H1 (cell line): ENCODE measurements around the gene CEP250. TPM values are rescaled to one million over a fixed set of nuclear protein-coding genes. Genes with fewer than 3 reads are reported as not detected.

Experiments used
- microRNA counts: library from miRNA; unstranded; fragments of <30 nt; microRNA quantifications from one replicate; lab custom pipeline; 2015
- microRNA-seq, 2 experiments: library from miRNA; unstranded; fragments of <30 nt; microRNA quantifications; one replicate each; pipeline versions ENCODE4 to v1.2.0, GENCODE V29; 2016 to 2020; ENCODE audit warnings: borderline microRNAs expressed in 2 of 2, borderline number of aligned reads in 2 of 2, borderline replicate concordance in 1 of 2
- polyA plus RNA-seq, 7 experiments: library from polyadenylated mRNA; depleted of rRNA in 3 of 7; stranded (reverse) in 5 of 7; unstranded in 2 of 7; fragments of >200 nt in 5 of 7; fragments of 200-250 nt in 2 of 7; gene quantifications; 1 replicate in 5 of 7; 2 replicates in 1 of 7; 4 replicates in 1 of 7; pipeline versions ENCODE4 v1.2.1 to v1.2.3, GENCODE V29; 2011 to 2013; ENCODE audit warnings: missing spikeins in 2 of 7, mixed read lengths in 2 of 7
- small RNA-seq: library from polyadenylated mRNA; stranded (forward); fragments of <200 nt; extraction: miRNeasy Mini kit (QIAGEN cat#:217004); gene quantifications from one replicate; pipeline ENCODE3, GENCODE V24; 2013; ENCODE audit not compliant: insufficient read depth
- total RNA-seq: library from RNA; stranded (reverse); fragmentation: NEBNext Ultra II Directional; extraction: Animal tissue kit (Norgen Biotek cat#: 25700); gene quantifications from 2 replicates; pipeline ENCODE4 v1.2.1, GENCODE V29; 2021

CEP250 gene
- total and polyA plus RNA-seq, 2 of the 8 experiments (the other 6 are each of a cell fraction or from before 2014, with no cell fraction given) = 2.6 to 33.7 TPM

MicroRNAs encoded within 50 kb of the gene (microRNA counts, 767-probe panel; counts per million panel counts)
- 879 counts per million, percentile 95 among the panel's probes with 10 or more counts for microRNA hsa-miR-1289 (lab: Ali Mortazavi, UCI)

Small RNAs within 50 kb of the gene (microRNA-seq; reads per million reads assigned to microRNA genes)
- gene MIR1289-1 = 0 to 0.23 reads per million in 2 experiments

Small RNAs within 50 kb of the gene (small RNA-seq; reads per million reads assigned to genes)
- 3.3 reads per million, percentile 42 among the genes with 10 or more reads in this experiment for gene MIR1289-1

Other genes starting within 250 kb of the CEP250 start
- 18.8 and 20.0 TPM in 2 replicates for gene MMP24, start 228.9 kb upstream of the CEP250 start, total RNA-seq
- gene MMP24, start 228.9 kb upstream of the CEP250 start, polyA plus RNA-seq (2011; rRNA removed) = 21.4 and 27.2 TPM in 2 replicates
- 19.0 and 22.2 TPM in 2 replicates for gene MMP24OS, start 177.5 kb upstream of the CEP250 start, total RNA-seq
- gene MMP24OS, start 177.5 kb upstream of the CEP250 start, polyA plus RNA-seq (2011; rRNA removed) = 21.3 and 44.4 TPM in 2 replicates
- gene EIF6, start 170.8 kb upstream of the CEP250 start, total RNA-seq = 183 and 184 TPM in 2 replicates
- gene EIF6, start 170.8 kb upstream of the CEP250 start, polyA plus RNA-seq (2011; rRNA removed) = 319 and 374 TPM in 2 replicates
- not detected in 2 replicates for gene FAM83C, start 163.2 kb upstream of the CEP250 start, total RNA-seq
- not detected in 2 replicates for gene FAM83C, start 163.2 kb upstream of the CEP250 start, polyA plus RNA-seq (2011; rRNA removed)
- 51.0 and 69.4 TPM in 2 replicates for gene UQCC1, start 43.6 kb upstream of the CEP250 start, total RNA-seq
- 31.2 and 38.0 TPM in 2 replicates for gene UQCC1, start 43.6 kb upstream of the CEP250 start, polyA plus RNA-seq (2011; rRNA removed)
- gene GDF5, start 17.4 kb upstream of the CEP250 start, total RNA-seq = not detected in 2 replicates
- 0.03 and 0.05 TPM in 2 replicates for gene GDF5, start 17.4 kb upstream of the CEP250 start, polyA plus RNA-seq (2011; rRNA removed)
- not detected in 2 replicates for gene C20orf173, start 74.1 kb downstream of the CEP250 start, total RNA-seq
- gene C20orf173, start 74.1 kb downstream of the CEP250 start, polyA plus RNA-seq (2011; rRNA removed) = not detected in 2 replicates
- 174 and 178 TPM in 2 replicates for gene ERGIC3, start 86.5 kb downstream of the CEP250 start, total RNA-seq
- gene ERGIC3, start 86.5 kb downstream of the CEP250 start, polyA plus RNA-seq (2011; rRNA removed) = 341 and 364 TPM in 2 replicates
- gene SPAG4, start 160.2 kb downstream of the CEP250 start, total RNA-seq = 1.5 and 2.4 TPM in 2 replicates
- 6.0 and 8.9 TPM in 2 replicates for gene SPAG4, start 160.2 kb downstream of the CEP250 start, polyA plus RNA-seq (2011; rRNA removed)
- 294 and 299 TPM in 2 replicates for gene CPNE1, start 209.3 kb downstream of the CEP250 start, total RNA-seq
- 346 and 534 TPM in 2 replicates for gene CPNE1, start 209.3 kb downstream of the CEP250 start, polyA plus RNA-seq (2011; rRNA removed)
- 175 and 187 TPM in 2 replicates for gene RBM12, start 209.3 kb downstream of the CEP250 start, total RNA-seq
- gene RBM12, start 209.3 kb downstream of the CEP250 start, polyA plus RNA-seq (2011; rRNA removed) = 207 and 214 TPM in 2 replicates
- 25.1 and 26.1 TPM in 2 replicates for gene NFS1, start 243.8 kb downstream of the CEP250 start, total RNA-seq
- 35.4 and 38.8 TPM in 2 replicates for gene NFS1, start 243.8 kb downstream of the CEP250 start, polyA plus RNA-seq (2011; rRNA removed)
- gene ROMO1, start 243.8 kb downstream of the CEP250 start, total RNA-seq = 164 and 173 TPM in 2 replicates
- gene ROMO1, start 243.8 kb downstream of the CEP250 start, polyA plus RNA-seq (2011; rRNA removed) = 702 and 1,070 TPM in 2 replicates